Body of pancreas (tissue), 4 donors: Measurements from ENCODE around the gene NLRP13. TPM values are rescaled to one million over a fixed set of nuclear protein-coding genes. Genes with fewer than 3 reads are reported as not detected.
"Not testable (repeated sequence)": the region's sequence is repeated elsewhere in the genome, so short reads cannot be mapped to it uniquely, and the experiment has no call there.

Source experiments
- ATAC-seq: fragments of 150-250 bp; one replicate; pipeline ENCODE4 v1.9.1; 2016
- DNase-seq, 4 donors: peaks; one replicate each; pipeline ENCODE4 v3.0.0-alpha.2; 2019
- H3K27ac ChIP-seq, 4 donors: fragments of 200-600 bp; sonication (generic); 1 replicate in 3 of 4; 2 replicates in 1 of 4; pipeline versions ENCODE4 v1.5.1 to v1.6.1; 2016 to 2019; ENCODE audit warnings: mild to moderate bottlenecking in 1 of 4, mixed read lengths in 1 of 4, moderate library complexity in 1 of 4
- H3K27me3 ChIP-seq, 2 donors: fragments of 200-600 bp; sonication (generic); one replicate each; pipeline ENCODE4 v1.6.0; 2016; ENCODE audit warnings: mild to moderate bottlenecking in 1 of 2
- H3K36me3 ChIP-seq, 2 donors: fragments of 200-600 bp; sonication (generic); replicated peaks in 1 of 2; 2 replicates each; pipeline ENCODE4 v1.5.1; 2016; ENCODE audit warnings: low read depth in 2 of 2; ENCODE audit not compliant: insufficient read depth in 1 of 2
- H3K4me1 ChIP-seq: fragments of 200-600 bp; sonication (generic); one replicate; pipeline ENCODE4 v1.6.0; 2016
- H3K4me3 ChIP-seq, 2 donors: fragments of 200-600 bp; sonication (generic); 1 replicate in 1 of 2; 2 replicates in 1 of 2; pipeline ENCODE4 v1.5.1; 2016 to 2019
- H3K9me3 ChIP-seq, 3 donors: fragments of 200-600 bp; sonication (generic); 1 replicate in 2 of 3; 2 replicates in 1 of 3; pipeline ENCODE4 v1.5.1; 2016
- CTCF ChIP-seq, 7 experiments: fragments of 450-650 bp in 4 of 7; fragments of 200-600 bp in 3 of 7; sonication (generic) in 3 of 7; IDR thresholded peaks; one replicate each; pipeline ENCODE4 v1.5.1; 2016 to 2019; ENCODE audit warnings: antibody characterized with exemption in 7 of 7
- POLR2A ChIP-seq, 3 donors: fragments of 450-650 bp; IDR thresholded peaks; one replicate each; pipeline ENCODE4 v1.6.1; 2016; ENCODE audit warnings: antibody characterized with exemption in 3 of 3, mild to moderate bottlenecking in 2 of 3
- WGBS, 2 donors: methylation state at CpG; one replicate each; pipeline ENCODE4 v1.1.5; 2017; 5-methylcytosine and 5-hydroxymethylcytosine counted together
- intact Hi-C: fragments of 100-400 bp; cut with DNase I; formaldehyde crosslinking; loops from one replicate; pipeline ENCODE4 v1.15.1; 2023
- total RNA-seq, 2 donors: library from RNA; depleted of rRNA; stranded (reverse); fragments of >200 nt; gene quantifications; one replicate each; pipeline ENCODE4 v1.1.0, GENCODE V29; 2016

The NLRP13 gene
- total RNA-seq, 2 donors from 2014 or later = not detected

- no peaks in the 10 kb centered on the region for H3K27me3 ChIP-seq
- intact Hi-C loops = no loop called here
- 41 to 47% methylated on average over 7 of the region's 7 CpGs for WGBS, 2 donors
- H3K4me1 ChIP-seq = no peaks in the 10 kb centered on the region
- H3K9me3 ChIP-seq = no peaks in the 10 kb centered on the region
- H3K27ac ChIP-seq = no peak overlapping the region
- H3K4me3 ChIP-seq = no peak overlapping the region
- TF ChIP-seq CTCF (IDR thresholded peaks at IDR 0.05) = no peak
- no peak for TF ChIP-seq POLR2A (IDR thresholded peaks at IDR 0.05)
- no peak for DNase-seq
- H3K36me3 ChIP-seq = no peaks in the 10 kb centered on the region
- no peak for ATAC-seq
These were observed 7.1 kb upstream of the NLRP13 start for GRCh38 chr19:55939206-55939605.

GRCh38 chr19:55935206-55935605 is 3.1 kb upstream of the NLRP13 start:
- ATAC-seq = no peak
- Histone ChIP-seq H3K4me3 (no peak overlapping the region), H3K27me3 (no peaks in the 10 kb centered on the region), H3K36me3 (no peaks in the 10 kb centered on the region), H3K27ac (no peak overlapping the region), H3K4me1 (no peaks in the 10 kb centered on the region), H3K9me3 (no peaks in the 10 kb centered on the region)
- intact Hi-C loops = no loop called here
- DNase-seq = no peak
- no peak for TF ChIP-seq CTCF (IDR thresholded peaks at IDR 0.05)
- TF ChIP-seq POLR2A (IDR thresholded peaks at IDR 0.05) = no peak
- WGBS, 2 donors = 58 to 70% methylated on average over 8 to 9 of the region's 9 CpGs

- Histone ChIP-seq H3K27ac (no peak overlapping the region), H3K9me3 (no peaks in the 10 kb centered on the region), H3K4me3 (no peak overlapping the region), H3K36me3 (no peaks in the 10 kb centered on the region), H3K27me3 (no peaks in the 10 kb centered on the region), H3K4me1 (no peaks in the 10 kb centered on the region)
- TF ChIP-seq POLR2A (IDR thresholded peaks at IDR 0.05) = no peak
- TF ChIP-seq CTCF (IDR thresholded peaks at IDR 0.05) = no peak
- ATAC-seq (no peak), DNase-seq (no peak)
- 67 to 77% methylated on average over 14 of the region's 14 CpGs for WGBS, 2 donors
- intact Hi-C loops = no loop called here
These were observed 1.1 kb downstream of the NLRP13 start for GRCh38 chr19:55930996-55931515.

GRCh38 chr19:55929258-55929657 is 2.9 kb downstream of the NLRP13 start:
- H3K4me1 ChIP-seq, H3K4me3 ChIP-seq, ATAC-seq, H3K36me3 ChIP-seq, H3K27me3 ChIP-seq, H3K9me3 ChIP-seq, DNase-seq, intact Hi-C loops, H3K27ac ChIP-seq: not testable (repeated sequence)
- 70 to 76% methylated on average over 5 of the region's 5 CpGs for WGBS, 2 donors

GRCh38 chr19:55927991-55928390 is 4.1 kb downstream of the NLRP13 start:
- ATAC-seq (no peak), DNase-seq (no peak)
- 53 to 62% methylated on average over 7 to 8 of the region's 8 CpGs for WGBS, 2 donors
- no peak for TF ChIP-seq CTCF (IDR thresholded peaks at IDR 0.05)
- TF ChIP-seq POLR2A (IDR thresholded peaks at IDR 0.05) = no peak
- H3K27me3 ChIP-seq = no peaks in the 10 kb centered on the region
- peaks cover 0 to 7% (median 0%) of the 10 kb centered on the region in 3 donors for H3K9me3 ChIP-seq
- H3K4me3 ChIP-seq = no peak overlapping the region
- H3K36me3 ChIP-seq = no peaks in the 10 kb centered on the region
- H3K27ac ChIP-seq = no peak overlapping the region
- no peaks in the 10 kb centered on the region for H3K4me1 ChIP-seq
- intact Hi-C loops = no loop called here
